Measurements from ENCODE around the gene HGF. TPM values are rescaled to one million over a fixed set of nuclear protein-coding genes. Genes with fewer than 3 reads are reported as not detected.

HGF gene
- total and polyA plus RNA-seq, 8 donors: 0.42 to 8.0 (median 0.86) TPM

GRCh38 chr7:81707196-81707595 is 62.7 kb downstream of the HGF start:
- Histone ChIP-seq H3K27me3 (no peaks in the 10 kb centered on the region), H3K9me3 (no peaks in the 10 kb centered on the region), H3K27ac (no peak overlapping the region), H3K4me3 (no peak overlapping the region), H3K36me3 (no peaks in the 10 kb centered on the region), H3K4me1 (no peaks in the 10 kb centered on the region)
- DNase-seq: no peak
- no peak for TF ChIP-seq CTCF (IDR thresholded peaks at IDR 0.05)
- intact Hi-C loops (cut with DNase I): no loop called here
- WGBS, 2 donors: 79 to 81% methylated on average over 4 of the region's 4 CpGs
- FAIRE-seq: no peak
- ATAC-seq: no peak

- no peak for TF ChIP-seq CTCF (IDR thresholded peaks at IDR 0.05)
- H3K27ac ChIP-seq: no peak overlapping the region
- no peaks in the 10 kb centered on the region for H3K27me3 ChIP-seq
- ATAC-seq (no peak), DNase-seq (no peak), FAIRE-seq (no peak)
- WGBS, 2 donors: 62 to 82% methylated on average over 2 of the region's 2 CpGs
- no peak overlapping the region for H3K4me3 ChIP-seq
- no peaks in the 10 kb centered on the region for H3K36me3 ChIP-seq
- no peaks in the 10 kb centered on the region for H3K4me1 ChIP-seq
- intact Hi-C loops (cut with DNase I): no loop called here
- no peaks in the 10 kb centered on the region for H3K9me3 ChIP-seq
These were observed 64.6 kb downstream of the HGF start for GRCh38 chr7:81705206-81705605.

- ATAC-seq (no peak), DNase-seq (no peak), FAIRE-seq (no peak)
- no peaks in the 10 kb centered on the region for H3K9me3 ChIP-seq
- H3K36me3 ChIP-seq: no peaks in the 10 kb centered on the region
- 41 to 50% methylated on average over 3 of the region's 3 CpGs for WGBS, 2 donors
- no peak overlapping the region for H3K27ac ChIP-seq
- intact Hi-C loops (cut with DNase I): no loop called here
- H3K4me1 ChIP-seq: no peaks in the 10 kb centered on the region
- TF ChIP-seq CTCF (IDR thresholded peaks at IDR 0.05): no peak
- H3K4me3 ChIP-seq: no peak overlapping the region
- no peaks in the 10 kb centered on the region for H3K27me3 ChIP-seq
These were observed 65.3 kb downstream of the HGF start for GRCh38 chr7:81704595-81704994.

- no peaks in the 10 kb centered on the region for H3K9me3 ChIP-seq
- no peak for FAIRE-seq
These were observed 70.9 kb downstream of the HGF start for GRCh38 chr7:81698965-81699364.

GRCh38 chr7:81694711-81695110 is 75.1 kb downstream of the HGF start:
- Histone ChIP-seq H3K27me3 (no peaks in the 10 kb centered on the region), H3K36me3 (no peaks in the 10 kb centered on the region), H3K27ac (no peak overlapping the region), H3K9me3 (no peaks in the 10 kb centered on the region), H3K4me1 (no peaks in the 10 kb centered on the region), H3K4me3 (no peak overlapping the region)
- intact Hi-C loops (cut with DNase I): no loop called here
- WGBS, 2 donors: 37 to 48% methylated on average over 3 of the region's 3 CpGs
- ATAC-seq: no peak
- no peak for FAIRE-seq
- no peak for TF ChIP-seq CTCF (IDR thresholded peaks at IDR 0.05)
- no peak for DNase-seq

More at GRCh38 chr7:81698965-81699364, 70.9 kb downstream of the HGF start:
- no peak overlapping the region for H3K27ac ChIP-seq
- intact Hi-C loops (cut with DNase I): no loop called here
- H3K36me3 ChIP-seq: no peaks in the 10 kb centered on the region
- H3K27me3 ChIP-seq: no peaks in the 10 kb centered on the region
- no peak overlapping the region for H3K4me3 ChIP-seq
- no peak for ATAC-seq
- DNase-seq: no peak
- TF ChIP-seq CTCF (IDR thresholded peaks at IDR 0.05): no peak
- H3K4me1 ChIP-seq: no peaks in the 10 kb centered on the region
